Right lobe of liver (tissue), 4 donors: Measurements from ENCODE around the gene OPN1MW3.
"Not testable (repeated sequence)": the region's sequence is repeated elsewhere in the genome, so short reads cannot be mapped to it uniquely, and the experiment has no call there.

ENCODE experiments used
- CTCF ChIP-seq, 4 donors: fragments of 200-600 bp in 3 of 4; fragments of 450-650 bp in 1 of 4; IDR thresholded peaks; one replicate each; pipeline versions ENCODE4 v1.5.1 to v1.8.0; 2016 to 2022; ENCODE audit warnings: antibody characterized with exemption in 4 of 4, mild to moderate bottlenecking in 2 of 4
- POLR2A ChIP-seq: fragments of 450-650 bp; IDR thresholded peaks from one replicate; pipeline ENCODE4 v1.6.1; 2017; ENCODE audit warnings: antibody characterized with exemption, mild to moderate bottlenecking
- donor health status: DM: no; HTN: no; CAD: no.
- donor health status: DM: no; HTN: no; CAD: no.
- donor health status: DM: no; HTN: yes; CAD: no.

- TF ChIP-seq CTCF (IDR thresholded peaks at IDR 0.05); POLR2A: not testable (repeated sequence)
Observed at GRCh38 chrX:154211057-154211456, 46.3 kb upstream of the OPN1MW3 start.
